SH-SY5Y (cell line): Measurements from ENCODE around the gene CCDC137.

Experiments used
- GATA2 ChIP-seq: IDR thresholded peaks from 2 replicates; pipeline ENCODE4 v1.6.1; 2011; ENCODE audit warnings: mild to moderate bottlenecking, low read depth, low read length
- GATA3 ChIP-seq: IDR thresholded peaks from 2 replicates; pipeline ENCODE4 v1.6.1; 2011; ENCODE audit warnings: low read depth, mild to moderate bottlenecking, low read length, moderate library complexity

GRCh38 chr17:81672954-81673353, 6.4 kb downstream of the CCDC137 start:
- TF ChIP-seq GATA2 (no peak), GATA3 (no peak)
